OCI-LY7 (cell line): ENCODE results near the gene RBP4. TPM values are rescaled to one million over a fixed set of nuclear protein-coding genes. Genes with fewer than 3 reads are reported as not detected.

Source experiments
- BruUV-seq: library from RNA; stranded (reverse); fragments of 400-500 nt; replicated peaks from 2 replicates; lab custom pipeline; 2021; lab: Mats Ljungman, UMichigan
- CTCF ChIA-PET: fragments of 300-600 bp; sonication (Branson Sonifier 250); formaldehyde crosslinking; loops from one replicate; lab custom pipeline; 2022; ENCODE audit warnings: antibody characterized with exemption; ENCODE audit not compliant: unreplicated experiment; lab: Charles Lee
- POLR2A ChIA-PET: fragments of 300-600 bp; sonication (Branson Sonifier 250); formaldehyde crosslinking; loops from one replicate; lab custom pipeline; 2022; ENCODE audit warnings: antibody characterized with exemption; lab: Charles Lee
- DNase-seq: peaks from one replicate; pipeline ENCODE4 v3.0.0-alpha.2; 2015; ENCODE audit warnings: low spot score
- H2AFZ ChIP-seq: fragments of 200-600 bp; sonication (generic), shearing (Covaris generic); 2 replicates; pipeline ENCODE4 v1.6.1; 2014; ENCODE audit warnings: mild to moderate bottlenecking, antibody characterized with exemption, low read length, moderate library complexity
- H3K27ac ChIP-seq: fragments of 200-600 bp; sonication (generic); 2 replicates; pipeline ENCODE4 v1.5.1; 2014; ENCODE audit warnings: mixed run types, low read depth, mild to moderate bottlenecking, moderate library complexity, low read length, inconsistent platforms; ENCODE audit not compliant: poor library complexity, severe bottlenecking
- H3K36me3 ChIP-seq: fragments of 200-600 bp; sonication (generic); 2 replicates; pipeline ENCODE4 v1.6.1; 2014; ENCODE audit warnings: mild to moderate bottlenecking, antibody characterized with exemption, low read length, moderate library complexity, mixed read lengths; ENCODE audit not compliant: insufficient read depth
- H3K4me1 ChIP-seq: fragments of 200-600 bp; sonication (generic); 2 replicates; pipeline ENCODE4 v1.5.1; 2014; ENCODE audit warnings: mild to moderate bottlenecking, low read length; ENCODE audit not compliant: insufficient read depth, poor library complexity, severe bottlenecking
- H3K4me2 ChIP-seq: fragments of 200-600 bp; sonication (generic); 2 replicates; pipeline ENCODE4 v1.6.1; 2014; ENCODE audit warnings: mild to moderate bottlenecking, low read length
- H3K4me3 ChIP-seq: fragments of 200-600 bp; sonication (generic); 2 replicates; pipeline ENCODE4 v1.5.1; 2014; ENCODE audit warnings: mild to moderate bottlenecking, low read depth, low read length; ENCODE audit not compliant: poor library complexity, severe bottlenecking
- H3K79me2 ChIP-seq: fragments of 200-600 bp; sonication (generic); 2 replicates; pipeline ENCODE4 v1.6.1; 2016; ENCODE audit warnings: low read depth, mild to moderate bottlenecking, low read length, moderate library complexity, mixed read lengths; ENCODE audit not compliant: insufficient read depth
- H3K9me2 ChIP-seq: fragments of 200-600 bp; sonication (generic); 2 replicates; pipeline ENCODE4 v1.6.1; 2016; ENCODE audit warnings: mild to moderate bottlenecking, low read length, mixed read lengths; ENCODE audit not compliant: insufficient read depth
- H3K9me3 ChIP-seq: fragments of 200-600 bp; sonication (generic); 2 replicates; pipeline ENCODE4 v1.6.1; 2014; ENCODE audit warnings: mild to moderate bottlenecking, mixed run types, low read length, mixed read lengths
- H4K20me1 ChIP-seq: fragments of 200-600 bp; sonication (generic); 2 replicates; pipeline ENCODE4 v1.6.1; 2014; ENCODE audit warnings: mild to moderate bottlenecking, antibody characterized with exemption, low read length, moderate library complexity, mixed read lengths; ENCODE audit not compliant: insufficient read depth
- CTCF ChIP-seq: fragments of 200-600 bp; sonication (generic); conservative IDR thresholded peaks from 2 replicates; pipeline ENCODE4 v1.5.1; 2014; ENCODE audit warnings: mild to moderate bottlenecking, antibody characterized with exemption, low read length, moderate library complexity, mixed read lengths
- EZH2phosphoT487 ChIP-seq: fragments of 200-600 bp; sonication (generic); IDR thresholded peaks from 2 replicates; pipeline ENCODE4 v1.6.1; 2018; ENCODE audit warnings: low read depth, borderline replicate concordance, mild to moderate bottlenecking, mixed run types, antibody characterized with exemption, low read length, moderate library complexity, mixed read lengths
- intact Hi-C: fragments of 100-400 bp; cut with micrococcal nuclease; formaldehyde crosslinking; loops from one replicate; pipeline ENCODE4 v1.10.0; 2022; ENCODE audit not compliant: unreplicated experiment
- total RNA-seq, 2 experiments: library from RNA; depleted of rRNA in 1 of 2; stranded (reverse); fragments of >200 nt in 1 of 2; shearing (Covaris generic) in 1 of 2; gene quantifications; 2 replicates each; pipeline ENCODE4 v1.2.3, GENCODE V29; 2014 to 2022

Gene RBP4
- total RNA-seq, 2 experiments from 2014 or later: not detected

- DNase-seq: no peak
- TF ChIP-seq EZH2phosphoT487 (no peak), CTCF (no peak)
- H3K4me1 ChIP-seq: peaks cover 33% of the 10 kb centered on the region
- H3K36me3 ChIP-seq: no peaks in the 10 kb centered on the region
- H3K4me3 ChIP-seq: no peak overlapping the region
- intact Hi-C loops: no loop called here
- H3K79me2 ChIP-seq: no peaks in the 10 kb centered on the region
- POLR2A ChIA-PET: interaction anchor here (4.0 kb wide), 1 partner anchor 14 kb away, joined by 17 read pairs; no protein-coding TSS in a partner anchor
- H3K9me3 ChIP-seq: no peaks in the 10 kb centered on the region
- H2AFZ ChIP-seq: peak overlapping the region; percentile 35; the same call in 1 of the 2 replicates
- H3K9me2 ChIP-seq: no peaks in the 10 kb centered on the region
- no peaks in the 10 kb centered on the region for H4K20me1 ChIP-seq
- no peak overlapping the region for H3K27ac ChIP-seq
- H3K4me2 ChIP-seq: no peak overlapping the region
- CTCF ChIA-PET: interaction anchor here (0.5 kb wide), 1 partner anchor 485 kb away, joined by 3 read pairs; no protein-coding TSS in a partner anchor
- BruUV-seq: no TSS peak
Measured at GRCh38 chr10:93630625-93631557, 29.9 kb upstream of the RBP4 start.

- peaks cover 40% of the 10 kb centered on the region for H3K4me1 ChIP-seq
- ChIA-PET CTCF (no interaction called here), POLR2A (interaction anchor here (1.3 kb wide), 1 partner anchor 8 kb away, joined by 3 read pairs; no protein-coding TSS in a partner anchor)
- H3K9me3 ChIP-seq: no peaks in the 10 kb centered on the region
- DNase-seq: no peak
- H3K27ac ChIP-seq: no peak overlapping the region
- no peaks in the 10 kb centered on the region for H3K36me3 ChIP-seq
- intact Hi-C loops: no loop called here
- H2AFZ ChIP-seq: peak overlapping the region; percentile 63; the same call in 1 of the 2 replicates
- BruUV-seq: no TSS peak
- TF ChIP-seq CTCF (no peak), EZH2phosphoT487 (no peak)
- no peak overlapping the region for H3K4me3 ChIP-seq
- H4K20me1 ChIP-seq: no peaks in the 10 kb centered on the region
- no peaks in the 10 kb centered on the region for H3K9me2 ChIP-seq
- H3K4me2 ChIP-seq: peak overlapping the region; percentile 36
- H3K79me2 ChIP-seq: no peaks in the 10 kb centered on the region
Measured at GRCh38 chr10:93629647-93630305, 28.7 kb upstream of the RBP4 start.
